Sigmoid colon (tissue), 4 donors: Measurements from ENCODE around the gene EXOC3L4.

Experiments
- EP300 ChIP-seq, 4 donors: sonication (generic); formaldehyde crosslinking; IDR thresholded peaks; one replicate each; pipeline ENCODE4 v1.6.1; 2017; ENCODE audit warnings: antibody characterized with exemption in 4 of 4
- POLR2A ChIP-seq, 2 donors: fragments of 450-650 bp; IDR thresholded peaks; one replicate each; pipeline ENCODE4 v1.6.1; 2016; ENCODE audit warnings: antibody characterized with exemption in 2 of 2, mild to moderate bottlenecking in 2 of 2, moderate library complexity in 2 of 2
- TF ChIP-seq, protein P1 (sequence below), 4 experiments: fragments of 450-650 bp in 3 of 4; fragments of 200-600 bp in 1 of 4; IDR thresholded peaks; one replicate each; pipeline ENCODE4 v1.5.1; 2016 to 2019; ENCODE audit warnings: antibody characterized with exemption in 4 of 4, mild to moderate bottlenecking in 3 of 4, moderate library complexity in 2 of 4

GRCh38 chr14:103097244-103097993 is 2.9 kb downstream of the EXOC3L4 start:
- TF ChIP-seq POLR2A (IDR thresholded peaks at IDR 0.05): no peak
- TF ChIP-seq, protein P1, sequence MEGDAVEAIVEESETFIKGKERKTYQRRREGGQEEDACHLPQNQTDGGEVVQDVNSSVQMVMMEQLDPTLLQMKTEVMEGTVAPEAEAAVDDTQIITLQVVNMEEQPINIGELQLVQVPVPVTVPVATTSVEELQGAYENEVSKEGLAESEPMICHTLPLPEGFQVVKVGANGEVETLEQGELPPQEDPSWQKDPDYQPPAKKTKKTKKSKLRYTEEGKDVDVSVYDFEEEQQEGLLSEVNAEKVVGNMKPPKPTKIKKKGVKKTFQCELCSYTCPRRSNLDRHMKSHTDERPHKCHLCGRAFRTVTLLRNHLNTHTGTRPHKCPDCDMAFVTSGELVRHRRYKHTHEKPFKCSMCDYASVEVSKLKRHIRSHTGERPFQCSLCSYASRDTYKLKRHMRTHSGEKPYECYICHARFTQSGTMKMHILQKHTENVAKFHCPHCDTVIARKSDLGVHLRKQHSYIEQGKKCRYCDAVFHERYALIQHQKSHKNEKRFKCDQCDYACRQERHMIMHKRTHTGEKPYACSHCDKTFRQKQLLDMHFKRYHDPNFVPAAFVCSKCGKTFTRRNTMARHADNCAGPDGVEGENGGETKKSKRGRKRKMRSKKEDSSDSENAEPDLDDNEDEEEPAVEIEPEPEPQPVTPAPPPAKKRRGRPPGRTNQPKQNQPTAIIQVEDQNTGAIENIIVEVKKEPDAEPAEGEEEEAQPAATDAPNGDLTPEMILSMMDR (IDR thresholded peaks at IDR 0.05): no peak
- TF ChIP-seq EP300 (IDR thresholded peaks at IDR 0.05): no peak
